ENCODE data around the gene DLG2. TPM values are rescaled to one million over a fixed set of nuclear protein-coding genes. Genes with fewer than 3 reads are reported as not detected.

Gene DLG2
- polyA plus RNA-seq, 3 donors: 0.24 to 0.39 TPM; not detected in 1

DNA sequence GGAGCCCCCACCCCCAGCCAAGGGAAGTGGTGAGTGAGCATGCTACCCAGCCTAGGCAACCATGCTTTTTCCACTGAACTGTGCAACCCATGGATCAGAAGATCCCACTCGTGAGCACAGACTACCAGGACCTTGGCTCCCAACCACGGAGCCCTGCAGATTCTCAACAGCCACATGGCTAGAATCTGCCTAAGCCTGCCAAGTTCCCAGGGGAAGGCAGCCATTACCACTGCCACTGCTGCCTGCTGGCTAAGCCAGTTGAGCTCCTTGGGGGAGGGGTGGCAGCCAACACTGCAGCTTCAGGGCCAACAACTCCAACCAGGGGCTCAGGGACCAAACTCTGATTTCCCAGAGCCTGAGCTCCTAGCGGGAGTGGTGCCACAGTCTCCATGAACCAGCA, 195.8 kb downstream of the DLG2 start:
- H3K4me1 ChIP-seq (ENCODE audit: control insufficient read depth in 1 of 2, insufficient read depth in 2 of 2, low read length in 2 of 2): no peaks in the 10 kb centered on the region
- H3K79me2 ChIP-seq (ENCODE audit: insufficient read depth, low read length): no peaks in the 10 kb centered on the region
- intact Hi-C loops (cut with micrococcal nuclease): no loop called here
- H2AFZ ChIP-seq (ENCODE audit: insufficient read depth, low read depth, low read length, poor library complexity, severe bottlenecking): no peak overlapping the region
- TF ChIP-seq, protein P1, sequence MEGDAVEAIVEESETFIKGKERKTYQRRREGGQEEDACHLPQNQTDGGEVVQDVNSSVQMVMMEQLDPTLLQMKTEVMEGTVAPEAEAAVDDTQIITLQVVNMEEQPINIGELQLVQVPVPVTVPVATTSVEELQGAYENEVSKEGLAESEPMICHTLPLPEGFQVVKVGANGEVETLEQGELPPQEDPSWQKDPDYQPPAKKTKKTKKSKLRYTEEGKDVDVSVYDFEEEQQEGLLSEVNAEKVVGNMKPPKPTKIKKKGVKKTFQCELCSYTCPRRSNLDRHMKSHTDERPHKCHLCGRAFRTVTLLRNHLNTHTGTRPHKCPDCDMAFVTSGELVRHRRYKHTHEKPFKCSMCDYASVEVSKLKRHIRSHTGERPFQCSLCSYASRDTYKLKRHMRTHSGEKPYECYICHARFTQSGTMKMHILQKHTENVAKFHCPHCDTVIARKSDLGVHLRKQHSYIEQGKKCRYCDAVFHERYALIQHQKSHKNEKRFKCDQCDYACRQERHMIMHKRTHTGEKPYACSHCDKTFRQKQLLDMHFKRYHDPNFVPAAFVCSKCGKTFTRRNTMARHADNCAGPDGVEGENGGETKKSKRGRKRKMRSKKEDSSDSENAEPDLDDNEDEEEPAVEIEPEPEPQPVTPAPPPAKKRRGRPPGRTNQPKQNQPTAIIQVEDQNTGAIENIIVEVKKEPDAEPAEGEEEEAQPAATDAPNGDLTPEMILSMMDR (IDR thresholded peaks at IDR 0.05): no peak
- no peak for DNase-seq
- no peaks in the 10 kb centered on the region for H3K36me3 ChIP-seq (replicated peaks in 1 of 2; ENCODE audit: control insufficient read depth in 1 of 2, insufficient read depth in 2 of 2, low read length in 2 of 2)
- H3K9me3 Mint-ChIP-seq: peaks cover 4 to 41% (median 25%) of the 10 kb centered on the region in 7 donors
- no peak overlapping the region for H3K4me3 ChIP-seq (replicated peaks in 1 of 3; ENCODE audit: low read depth in 2 of 3, low read length in 3 of 3)
- 82% methylated on average over 3 of the region's 3 CpGs for WGBS (ENCODE audit: insufficient coverage)
- no peak overlapping the region for H3K27ac ChIP-seq (ENCODE audit: low read depth in 1 of 2, low read length in 2 of 2)
- H3K27me3 Mint-ChIP-seq (ENCODE audit: low read depth in 3 of 3): no peaks in the 10 kb centered on the region
- no peaks in the 10 kb centered on the region for H3K4me1 Mint-ChIP-seq
- H3K4me3 Mint-ChIP-seq: no peak overlapping the region
- H3K27me3 ChIP-seq (ENCODE audit: control insufficient read depth in 2 of 2, insufficient read depth in 2 of 2, low read length in 2 of 2): no peaks in the 10 kb centered on the region
- no peak overlapping the region for H3K27ac Mint-ChIP-seq
- no peak overlapping the region for H3K4me2 ChIP-seq (replicated peaks; ENCODE audit: extremely low read depth, low read length, poor library complexity, severe bottlenecking)
- H4K20me1 ChIP-seq (ENCODE audit: insufficient read depth, low read length): no peaks in the 10 kb centered on the region
- no peaks in the 10 kb centered on the region for H3K36me3 Mint-ChIP-seq
- H3K9ac ChIP-seq (ENCODE audit: insufficient read depth, low read length, poor library complexity, severe bottlenecking): no peak overlapping the region
- H3K9me3 ChIP-seq (replicated peaks in 1 of 2; ENCODE audit: control insufficient read depth in 1 of 2, insufficient read depth in 1 of 2, low read length in 2 of 2): peaks cover 10 to 18% of the 10 kb centered on the region in 2 donors

GRCh38 chr11:85423794-85424193, 203.3 kb downstream of the DLG2 start:
- no peak overlapping the region for H3K4me2 ChIP-seq (replicated peaks; ENCODE audit: extremely low read depth, low read length, poor library complexity, severe bottlenecking)
- Mint-ChIP-seq H3K27ac (no peak overlapping the region), H3K9me3 (peaks cover 23 to 68% (median 38%) of the 10 kb centered on the region in 7 donors), H3K4me3 (no peak overlapping the region), H3K27me3 (ENCODE audit: low read depth in 3 of 3) (peaks cover 0 to 1% (median 0%) of the 10 kb centered on the region in 3 donors), H3K36me3 (no peaks in the 10 kb centered on the region), H3K4me1 (no peaks in the 10 kb centered on the region)
- H3K27me3 ChIP-seq (ENCODE audit: control insufficient read depth in 2 of 2, insufficient read depth in 2 of 2, low read length in 2 of 2): no peaks in the 10 kb centered on the region
- no peaks in the 10 kb centered on the region for H3K79me2 ChIP-seq (ENCODE audit: insufficient read depth, low read length)
- no peaks in the 10 kb centered on the region for H3K4me1 ChIP-seq (ENCODE audit: control insufficient read depth in 1 of 2, insufficient read depth in 2 of 2, low read length in 2 of 2)
- no peak overlapping the region for H2AFZ ChIP-seq (ENCODE audit: insufficient read depth, low read depth, low read length, poor library complexity, severe bottlenecking)
- peaks cover 36 to 51% of the 10 kb centered on the region in 2 donors for H3K9me3 ChIP-seq (replicated peaks in 1 of 2; ENCODE audit: control insufficient read depth in 1 of 2, insufficient read depth in 1 of 2, low read length in 2 of 2)
- intact Hi-C loops (cut with micrococcal nuclease): no loop called here
- H3K36me3 ChIP-seq (replicated peaks in 1 of 2; ENCODE audit: control insufficient read depth in 1 of 2, insufficient read depth in 2 of 2, low read length in 2 of 2): no peaks in the 10 kb centered on the region
- no peak overlapping the region for H3K4me3 ChIP-seq (replicated peaks in 1 of 3; ENCODE audit: low read depth in 2 of 3, low read length in 3 of 3)
- no peak overlapping the region for H3K9ac ChIP-seq (ENCODE audit: insufficient read depth, low read length, poor library complexity, severe bottlenecking)
- no peak overlapping the region for H3K27ac ChIP-seq (ENCODE audit: low read depth in 1 of 2, low read length in 2 of 2)
- WGBS (ENCODE audit: insufficient coverage): 100% methylated on average over 2 of the region's 3 CpGs
- H4K20me1 ChIP-seq (ENCODE audit: insufficient read depth, low read length): no peaks in the 10 kb centered on the region
- no peak for DNase-seq
- TF ChIP-seq, protein P1 (IDR thresholded peaks at IDR 0.05): no peak

All from CD14-positive monocyte (primary cell).